8988T (cell line): ENCODE results near the gene HOXB7.

Experiments used
- DNase-seq: peaks from one replicate; pipeline ENCODE4 v3.0.0; 2011

Gene HOXB7

GRCh38 chr17:48636177-48637018, 25.6 kb upstream of the HOXB7 start:
- DNase-seq: peak; percentile 41

GRCh38 chr17:48634493-48635208, 23.8 kb upstream of the HOXB7 start:
- DNase-seq: peak; percentile 1

- no peak for DNase-seq
These were observed 22.5 kb upstream of the HOXB7 start for GRCh38 chr17:48633266-48633677.

- no peak for DNase-seq
These were observed 21.9 kb upstream of the HOXB7 start for GRCh38 chr17:48632579-48633265.

GRCh38 chr17:48631693-48632578, 21.1 kb upstream of the HOXB7 start:
- no peak for DNase-seq

GRCh38 chr17:48630925-48631692, 20.3 kb upstream of the HOXB7 start:
- no peak for DNase-seq

- no peak for DNase-seq
These were observed 19.4 kb upstream of the HOXB7 start for GRCh38 chr17:48630009-48630924.

GRCh38 chr17:48629411-48629759, 18.6 kb upstream of the HOXB7 start:
- no peak for DNase-seq

- DNase-seq: no peak
These were observed 18.0 kb upstream of the HOXB7 start for GRCh38 chr17:48628649-48629410.

GRCh38 chr17:48627623-48628521, 17.1 kb upstream of the HOXB7 start:
- DNase-seq: no peak

- DNase-seq: no peak
These were observed 16.3 kb upstream of the HOXB7 start for GRCh38 chr17:48627118-48627597.

GRCh38 chr17:48626245-48627117, 15.7 kb upstream of the HOXB7 start, which contains the start of gene HOXB9:
Gene HOXB9, minus strand, starts transcription at chr17:48626358. Its CDS starts 89 bp downstream, at chr17:48626269.
- DNase-seq: no peak

- peak; percentile 69 for DNase-seq
These were observed 14.9 kb upstream of the HOXB7 start for GRCh38 chr17:48625495-48626244.

GRCh38 chr17:48624544-48625494, 14.0 kb upstream of the HOXB7 start:
- DNase-seq: peak; percentile 62

- DNase-seq: no peak
These were observed 13.3 kb upstream of the HOXB7 start for GRCh38 chr17:48624118-48624517.

- no peak for DNase-seq
These were observed 12.8 kb upstream of the HOXB7 start for GRCh38 chr17:48623583-48623982.
